SU-DHL-6 (cell line): ENCODE data around the gene ITGB1.

Source experiments
- CTCF ChIP-seq: fragments of 200-600 bp; sonication (generic); IDR thresholded peaks from one replicate; pipeline ENCODE4 v1.5.1; 2017; ENCODE audit warnings: antibody characterized with exemption, mild to moderate bottlenecking, low read length, moderate library complexity; ENCODE audit not compliant: insufficient read depth, poor library complexity, severe bottlenecking
- EZH2phosphoT487 ChIP-seq: fragments of 200-600 bp; sonication (generic), shearing (Covaris generic); conservative IDR thresholded peaks from 2 replicates; pipeline ENCODE4 v1.6.1; 2018; ENCODE audit warnings: mild to moderate bottlenecking, antibody characterized with exemption, low read length, moderate library complexity, mixed read lengths

DNA sequence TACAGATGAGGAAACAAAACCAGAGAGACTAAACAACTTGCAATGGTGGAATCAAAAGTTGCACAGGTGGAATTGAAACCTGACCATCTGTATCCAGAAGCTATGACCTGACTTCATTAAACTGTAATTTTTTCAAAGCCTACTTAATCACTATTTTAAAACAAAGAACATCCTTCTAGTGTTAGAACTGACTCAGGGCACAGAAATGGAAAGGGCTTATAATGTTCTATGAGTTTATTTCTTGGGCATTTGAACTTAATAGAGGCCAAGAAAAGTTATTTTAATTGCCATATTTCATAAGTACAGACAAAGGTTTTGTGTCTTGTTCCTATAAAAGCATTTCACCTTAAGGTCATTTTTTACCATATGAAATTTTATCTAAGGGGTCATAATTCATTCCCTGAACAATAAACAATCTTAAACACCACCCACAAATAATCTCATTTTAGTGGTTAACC is 8.8 kb downstream of the ITGB1 start:
- TF ChIP-seq CTCF (no peak), EZH2phosphoT487 (no peak)
